ENCODE results near the gene NUCKS1. TPM values are rescaled to one million over a fixed set of nuclear protein-coding genes. Genes with fewer than 3 reads are reported as not detected.

NUCKS1 gene, protein sequence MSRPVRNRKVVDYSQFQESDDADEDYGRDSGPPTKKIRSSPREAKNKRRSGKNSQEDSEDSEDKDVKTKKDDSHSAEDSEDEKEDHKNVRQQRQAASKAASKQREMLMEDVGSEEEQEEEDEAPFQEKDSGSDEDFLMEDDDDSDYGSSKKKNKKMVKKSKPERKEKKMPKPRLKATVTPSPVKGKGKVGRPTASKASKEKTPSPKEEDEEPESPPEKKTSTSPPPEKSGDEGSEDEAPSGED
- total RNA-seq, result 240 TPM

DNA sequence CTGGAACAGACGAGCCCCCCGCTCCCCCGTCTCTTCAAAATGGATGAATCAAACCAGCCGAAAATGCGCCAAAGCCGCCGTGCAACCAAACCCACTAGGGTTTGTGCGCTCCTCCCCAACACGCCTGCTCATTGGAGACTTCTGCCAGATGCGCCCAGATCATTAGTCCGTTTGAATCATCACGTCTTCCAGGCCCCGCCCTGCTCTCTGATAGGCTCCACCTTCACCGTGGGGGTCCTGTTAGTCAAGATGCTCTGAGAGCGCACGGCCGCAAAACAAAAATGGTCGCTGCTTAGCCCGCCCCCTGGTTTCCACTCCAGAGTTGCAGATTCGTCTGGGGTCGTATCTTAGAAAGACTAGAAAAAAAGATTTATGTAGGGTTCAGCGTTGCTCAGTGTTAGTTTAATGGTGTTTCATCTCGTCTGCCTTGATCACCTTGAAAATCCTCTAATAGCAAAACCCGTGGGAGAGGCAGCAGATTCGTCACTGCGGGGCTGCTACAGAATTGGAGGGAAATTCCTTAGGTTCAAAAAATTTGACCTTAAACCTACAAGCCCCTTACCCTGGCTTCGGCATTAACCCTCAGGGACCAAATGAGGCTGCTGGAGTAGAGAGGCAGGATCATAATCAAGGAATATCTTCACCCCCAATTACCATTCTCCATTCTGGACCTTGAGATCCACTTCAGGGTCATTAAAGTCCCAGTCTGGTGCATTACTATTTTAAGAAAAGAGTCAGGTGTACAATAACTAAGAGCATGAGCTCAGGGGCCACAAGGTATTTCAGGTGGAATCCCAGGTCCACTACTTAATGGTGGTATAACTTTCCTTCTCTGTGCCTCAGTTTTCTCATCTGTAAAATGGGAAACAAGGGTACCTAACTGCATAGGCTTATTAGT is at the start of gene NUCKS1:
NUCKS1 (minus strand) TSS at position 45 of the 898 bp plus-strand sequence. CDS start 209 bp downstream, outside the sequence.

DNA sequence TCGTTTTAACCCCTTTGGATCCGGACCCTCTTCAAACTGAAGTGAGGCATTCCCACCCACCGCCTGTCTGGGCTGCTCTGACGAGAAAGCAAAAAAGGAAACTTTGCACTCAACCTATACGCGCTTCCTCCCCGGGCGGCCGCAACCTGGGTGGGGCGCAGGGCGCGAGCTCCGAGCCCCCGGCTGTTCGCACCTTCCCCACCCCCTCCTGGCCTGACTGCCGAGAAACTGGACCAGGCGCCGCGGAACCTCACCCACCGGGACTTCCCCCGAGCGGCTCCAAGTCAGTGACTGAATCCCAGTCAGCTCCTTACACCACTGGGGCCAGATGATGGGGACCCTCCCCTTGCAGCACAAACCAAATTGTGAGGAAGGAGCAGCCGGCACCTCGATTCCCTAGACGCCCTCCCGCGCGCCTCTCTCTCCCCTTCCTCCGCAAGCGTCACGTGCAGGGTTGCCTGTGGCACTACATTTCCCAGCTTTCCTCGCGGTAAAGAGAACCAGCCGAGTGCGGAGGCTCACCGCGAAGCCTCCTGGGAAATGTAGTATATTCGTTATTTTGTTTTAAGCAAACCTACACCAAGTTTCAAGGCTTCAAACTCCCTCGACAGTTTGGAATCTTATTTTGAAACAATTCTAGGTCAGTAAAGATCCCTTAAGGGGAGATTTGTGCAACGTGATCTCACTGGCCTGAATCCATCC is 25.2 kb upstream of the NUCKS1 start, which contains the start of gene RAB29:
RAB29 (minus strand) TSS at position 468 of the 702 bp plus-strand sequence. CDS start 526 bp downstream, outside the sequence.

DNA sequence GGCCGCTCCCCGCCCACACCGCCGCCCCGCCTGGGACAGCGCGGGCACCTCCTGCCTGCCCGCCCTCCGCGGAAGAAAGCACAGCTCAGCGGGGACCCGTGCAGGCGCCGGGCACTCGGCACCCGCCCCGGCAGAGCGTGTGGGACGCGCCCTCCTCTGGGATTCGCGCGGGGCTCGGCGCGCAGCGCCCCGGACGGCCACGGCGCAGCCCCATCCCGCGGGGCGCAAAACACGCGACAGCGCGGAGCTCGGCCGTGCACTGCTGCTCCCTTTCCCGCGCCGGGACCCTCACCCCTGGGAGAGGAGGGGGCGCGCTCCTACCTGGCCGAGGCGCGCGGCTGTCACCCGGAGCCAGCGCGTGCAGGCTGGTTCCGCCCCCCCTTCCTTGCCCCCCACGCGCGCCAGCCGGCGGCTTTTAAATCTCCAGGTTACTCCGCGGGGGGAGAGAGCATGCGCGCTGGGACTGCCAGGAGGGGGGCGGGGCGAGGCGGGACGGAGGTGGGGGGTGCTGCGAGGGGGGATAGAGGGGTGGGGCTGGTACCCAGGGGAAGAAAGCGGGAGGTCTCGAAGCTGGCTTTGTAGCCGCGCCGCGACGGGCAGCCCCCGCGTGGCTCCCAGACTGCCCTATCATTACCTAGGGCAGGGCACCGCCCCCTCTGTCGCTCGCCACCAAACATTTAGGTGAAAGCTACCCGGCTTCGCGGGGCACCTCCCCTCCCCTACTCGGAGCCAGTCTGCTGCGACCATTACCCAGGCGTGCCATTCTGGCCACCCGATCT is 69.7 kb downstream of the NUCKS1 start, which contains the start of gene SLC45A3:
SLC45A3 (minus strand) TSS at position 437 of the 779 bp plus-strand sequence. CDS start 15,853 bp downstream, outside the sequence.

Small RNA genes within 50 kb of the gene (small RNA-seq; reads per million reads assigned to genes)
- not detected for gene RF00017
- not detected for gene RF00139

Other genes starting within 250 kb of the NUCKS1 start
- 3.0 TPM for gene CDK18, start 245.5 kb downstream of the NUCKS1 start, total RNA-seq
- 9.7 TPM for gene ELK4, start 118.2 kb downstream of the NUCKS1 start, total RNA-seq
- 1.2 TPM for gene SLC45A3, start 69.7 kb downstream of the NUCKS1 start, total RNA-seq
- 4.6 TPM for gene RAB29, start 25.3 kb upstream of the NUCKS1 start, total RNA-seq
- 11.5 TPM for gene SLC41A1, start 63.0 kb upstream of the NUCKS1 start, total RNA-seq
- not detected for gene PM20D1, start 100.0 kb upstream of the NUCKS1 start, total RNA-seq
- gene SLC26A9, start 193.3 kb upstream of the NUCKS1 start, total RNA-seq, result not detected